SK-N-SH (cell line): Measurements from ENCODE around the gene TPM4. TPM values are rescaled to one million over a fixed set of nuclear protein-coding genes. Genes with fewer than 3 reads are reported as not detected.
"Not testable (repeated sequence)": the region's sequence is repeated elsewhere in the genome, so short reads cannot be mapped to it uniquely, and the experiment has no call there.

Source experiments
- CTCF ChIA-PET: fragments of 300-600, 350-600 bp; formaldehyde crosslinking; extraction: SDS; loops from one replicate; lab custom pipeline; 2021; lab: Yijun Ruan, JAX
- POLR2A ChIA-PET: fragments of 350-600 bp; sonication (Branson Sonifier 250); formaldehyde crosslinking; extraction: SDS; loops from one replicate; lab custom pipeline; 2020; ENCODE audit warnings: antibody characterized with exemption, inconsistent platforms; lab: Yijun Ruan, JAX
- DNase-seq: peaks from one replicate; pipeline ENCODE4 v3.0.0; 2012
- H2AFZ ChIP-seq: fragments of 200-600 bp; sonication (generic); 2 replicates; pipeline ENCODE4 v1.8.1; 2016; ENCODE audit warnings: antibody characterized with exemption, mild to moderate bottlenecking, low read depth
- H3F3A ChIP-seq: fragments of 200-600 bp; sonication (generic); replicated peaks from 2 replicates; pipeline ENCODE3; 2016; ENCODE audit warnings: antibody characterized with exemption, mild to moderate bottlenecking; ENCODE audit not compliant: insufficient read depth
- H3K27ac ChIP-seq, 2 experiments: fragments of 200-500 bp in 1 of 2; fragments of 200-600 bp in 1 of 2; sonication (Bioruptor generic) in 1 of 2; sonication (generic), shearing (Covaris generic) in 1 of 2; 2 replicates each; pipeline versions ENCODE4 v1.5.1 to v1.6.1; 2014 to 2016; ENCODE audit warnings: low read depth in 2 of 2, inconsistent platforms in 1 of 2, low read length in 1 of 2, mild to moderate bottlenecking in 1 of 2, mixed read lengths in 1 of 2
- H3K27me3 ChIP-seq: fragments of 200-600 bp; sonication (generic), shearing (Covaris generic); 2 replicates; pipeline ENCODE4 v1.6.1; 2016; ENCODE audit warnings: mixed run types; ENCODE audit not compliant: insufficient read depth
- H3K36me3 ChIP-seq, 2 experiments: fragments of 200-500 bp in 1 of 2; fragments of 200-600 bp in 1 of 2; sonication (Bioruptor generic) in 1 of 2; sonication (generic) in 1 of 2; replicated peaks in 1 of 2; 2 replicates each; pipeline versions ENCODE3 to v1.5.1; 2014 to 2016; ENCODE audit warnings: low read length in 1 of 2, mild to moderate bottlenecking in 1 of 2; ENCODE audit not compliant: insufficient read depth in 2 of 2, control insufficient read depth in 1 of 2
- H3K4me1 ChIP-seq, 2 experiments: fragments of 200-500 bp in 1 of 2; fragments of 200-600 bp in 1 of 2; sonication (Bioruptor generic) in 1 of 2; sonication (generic), shearing (Covaris generic) in 1 of 2; 2 replicates each; pipeline versions ENCODE4 v1.5.1 to v1.6.1; 2014 to 2016; ENCODE audit warnings: low read depth in 1 of 2, low read length in 1 of 2, mixed run types in 1 of 2; ENCODE audit not compliant: insufficient read depth in 2 of 2, control insufficient read depth in 1 of 2
- H3K4me2 ChIP-seq: fragments of 200-600 bp; sonication (generic), shearing (Covaris generic); 2 replicates; pipeline ENCODE4 v1.6.1; 2017; ENCODE audit warnings: mixed run types
- H3K4me3 ChIP-seq, 2 experiments: fragments of 200-500 bp in 1 of 2; fragments of 200-600 bp in 1 of 2; sonication (Bioruptor generic) in 1 of 2; sonication (generic), shearing (Covaris generic) in 1 of 2; 2 replicates each; pipeline versions ENCODE4 v1.5.1 to v1.8.1; 2014 to 2016; ENCODE audit warnings: low read depth in 2 of 2, inconsistent platforms in 1 of 2, low read length in 1 of 2, mild to moderate bottlenecking in 1 of 2, mixed read lengths in 1 of 2, moderate library complexity in 1 of 2
- H3K79me2 ChIP-seq: fragments of 200-600 bp; sonication (generic); 2 replicates; pipeline ENCODE4 v1.8.1; 2017; ENCODE audit warnings: mild to moderate bottlenecking; ENCODE audit not compliant: insufficient read depth
- H3K9ac ChIP-seq: fragments of 200-600 bp; sonication (generic); 2 replicates; pipeline ENCODE4 v1.6.1; 2017; ENCODE audit warnings: mixed run types
- H3K9me2 ChIP-seq: fragments of 200-600 bp; sonication (generic); 2 replicates; pipeline ENCODE4 v1.6.1; 2017; ENCODE audit warnings: mixed run types
- H3K9me3 ChIP-seq: fragments of 200-600 bp; sonication (generic); 2 replicates; pipeline ENCODE4 v1.6.1; 2017; ENCODE audit warnings: mixed run types, mild to moderate bottlenecking, moderate library complexity
- H4K20me1 ChIP-seq: fragments of 200-600 bp; sonication (generic); 2 replicates; pipeline ENCODE4 v1.6.1; 2017; ENCODE audit warnings: mild to moderate bottlenecking, mixed run types; ENCODE audit not compliant: insufficient read depth
- ELF1 ChIP-seq: IDR thresholded peaks from 2 replicates; pipeline ENCODE4 v1.4.0; 2012
- FOXM1 ChIP-seq: IDR thresholded peaks from 2 replicates; pipeline ENCODE4 v1.4.0; 2012; ENCODE audit warnings: low read depth, mild to moderate bottlenecking
- IRF3 ChIP-seq: fragments of 150-350 bp; IDR thresholded peaks from 2 replicates; pipeline ENCODE4 v1.6.1; 2016; ENCODE audit warnings: mild to moderate bottlenecking, low read depth, low read length
- JUND ChIP-seq: IDR thresholded peaks from 2 replicates; pipeline ENCODE4 v1.4.0; 2012
- MAX ChIP-seq: IDR thresholded peaks from 2 replicates; pipeline ENCODE4 v1.4.0; 2012; ENCODE audit warnings: low read depth
- PBX3 ChIP-seq: IDR thresholded peaks from 2 replicates; pipeline ENCODE4; 2012
- POLR2AphosphoS5 ChIP-seq: IDR thresholded peaks from 2 replicates; pipeline ENCODE4 v1.6.1; 2012; ENCODE audit warnings: low read depth, low read length
- RCOR1 ChIP-seq: fragments of 150-350 bp; IDR thresholded peaks from 2 replicates; pipeline ENCODE4 v1.6.1; 2017; ENCODE audit warnings: antibody characterized with exemption, low read length
- SIN3A ChIP-seq: IDR thresholded peaks from 2 replicates; pipeline ENCODE4 v1.6.1; 2012; ENCODE audit warnings: low read depth, mild to moderate bottlenecking, low read length, moderate library complexity, borderline replicate concordance
- USF1 ChIP-seq: IDR thresholded peaks from 2 replicates; pipeline ENCODE4 v1.4.0; 2012; ENCODE audit warnings: low read depth, borderline replicate concordance
- WGBS: methylation state at CpG from one replicate; pipeline ENCODE4 v1.1.6; 2017; ENCODE audit warnings: low lambda C conversion rate; 5-methylcytosine and 5-hydroxymethylcytosine counted together
- polyA plus RNA-seq, 3 experiments: library from polyadenylated mRNA; depleted of rRNA; stranded (reverse); fragments of >200 nt; gene quantifications; 2 replicates each; pipeline ENCODE4 v1.2.3, GENCODE V29; 2012

The TPM4 gene
- polyA plus RNA-seq, 1 of the 3 experiments (the other 2 are of a cell fraction) = 440 TPM

GRCh38 chr19:16030155-16030554, 46.1 kb upstream of the TPM4 start:
- CTCF ChIA-PET = interaction anchor here (1.7 kb wide), 1 partner anchor 11 kb away, joined by 7 read pairs; no protein-coding TSS in a partner anchor
- DNase-seq, H3K9me3 ChIP-seq, H3K27me3 ChIP-seq, H3K79me2 ChIP-seq, H3K36me3 ChIP-seq, H4K20me1 ChIP-seq, H3K27ac ChIP-seq, H3K9me2 ChIP-seq, H3F3A ChIP-seq, POLR2A ChIA-PET, H3K4me2 ChIP-seq, H3K4me3 ChIP-seq, H3K9ac ChIP-seq, H2AFZ ChIP-seq, H3K4me1 ChIP-seq: not testable (repeated sequence)
- WGBS = 78% methylated on average over 12 of the region's 12 CpGs

- H3K27me3 ChIP-seq = no peaks in the 10 kb centered on the region; the same call in 1 of the 2 replicates
- no peak overlapping the region for H3K4me3 ChIP-seq
- H3F3A ChIP-seq = no peaks in the 10 kb centered on the region
- H3K4me1 ChIP-seq = no peaks in the 10 kb centered on the region
- no peaks in the 10 kb centered on the region for H3K9me3 ChIP-seq
- no peaks in the 10 kb centered on the region for H3K79me2 ChIP-seq
- TF ChIP-seq MAX (no peak), RCOR1 (no peak), POLR2AphosphoS5 (no peak), JUND (no peak), SIN3A (no peak), IRF3 (no peak), PBX3 (no peak), USF1 (no peak), FOXM1 (no peak), ELF1 (no peak)
- ChIA-PET POLR2A (no interaction called here), CTCF (interaction anchor here (1.7 kb wide), 1 partner anchor 10 kb away, joined by 7 read pairs; no protein-coding TSS in a partner anchor)
- H3K9me2 ChIP-seq = no peaks in the 10 kb centered on the region
- DNase-seq = peak; percentile 3
- H3K4me2 ChIP-seq = no peak overlapping the region
- no peaks in the 10 kb centered on the region for H3K36me3 ChIP-seq
- no peaks in the 10 kb centered on the region for H4K20me1 ChIP-seq
- no peak overlapping the region for H3K9ac ChIP-seq
- H3K27ac ChIP-seq = no peak overlapping the region
- no peak overlapping the region for H2AFZ ChIP-seq
- 54% methylated on average over 10 of the region's 13 CpGs for WGBS
Measured at GRCh38 chr19:16030964-16031871, 45.1 kb upstream of the TPM4 start.
